ENCODE data around the gene HSD17B10.

The HSD17B10 gene

DNA sequence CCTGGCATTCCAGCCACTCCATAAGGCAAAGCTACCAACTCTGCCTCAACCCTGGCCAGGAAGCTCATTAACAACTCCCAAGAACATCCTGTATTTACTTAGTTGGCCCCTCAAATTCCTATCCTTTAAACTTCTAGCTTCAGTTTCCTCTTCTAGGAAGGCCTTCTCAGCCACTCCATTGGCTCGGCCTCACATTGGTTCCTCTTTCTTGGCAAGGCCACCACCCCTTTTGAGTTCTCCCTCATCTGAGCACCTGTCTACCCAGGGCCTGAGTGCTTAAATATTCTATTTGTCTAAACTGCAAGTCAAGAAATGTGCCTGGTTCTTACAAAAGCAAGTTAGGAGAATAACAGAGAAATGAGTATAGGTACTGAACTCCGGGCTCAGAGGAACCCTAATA is 21.7 kb downstream of the HSD17B10 start:
- Histone ChIP-seq H3K27ac (ENCODE audit: low read length) (no peak overlapping the region), H3K9me3 (ENCODE audit: control insufficient read depth, insufficient read depth, low read length) (no peaks in the 10 kb centered on the region), H3K27me3 (ENCODE audit: control insufficient read depth, insufficient read depth, low read length) (no peaks in the 10 kb centered on the region), H3K4me3 (ENCODE audit: low read length) (no peak overlapping the region), H3K36me3 (ENCODE audit: control insufficient read depth, insufficient read depth, low read length) (peaks cover 16% of the 10 kb centered on the region), H3K4me1 (ENCODE audit: control insufficient read depth, insufficient read depth, low read length) (no peaks in the 10 kb centered on the region)
- no CpG with 5 or more reads among the region's 2 CpGs for WGBS (ENCODE audit: insufficient coverage, insufficient read length)
- no peak for DNase-seq (ENCODE audit: low read depth, low spot score)

- no peaks in the 10 kb centered on the region for H3K9me3 ChIP-seq (ENCODE audit: control insufficient read depth, insufficient read depth, low read length)
- peaks cover 15% of the 10 kb centered on the region for H3K36me3 ChIP-seq (ENCODE audit: control insufficient read depth, insufficient read depth, low read length)
- WGBS (ENCODE audit: insufficient coverage, insufficient read length), result 100% methylated on average over 4 of the region's 10 CpGs
- no peak overlapping the region for H3K4me3 ChIP-seq (ENCODE audit: low read length)
- no peaks in the 10 kb centered on the region for H3K27me3 ChIP-seq (ENCODE audit: control insufficient read depth, insufficient read depth, low read length)
- H3K27ac ChIP-seq (ENCODE audit: low read length), result no peak overlapping the region
- no peaks in the 10 kb centered on the region for H3K4me1 ChIP-seq (ENCODE audit: control insufficient read depth, insufficient read depth, low read length)
- no peak for DNase-seq (ENCODE audit: low read depth, low spot score)
These were observed 30.6 kb downstream of the HSD17B10 start for GRCh38 chrX:53403535-53403934.

GRCh38 chrX:53398216-53398615 is 36.0 kb downstream of the HSD17B10 start:
- H3K27me3 ChIP-seq (ENCODE audit: control insufficient read depth, insufficient read depth, low read length), result no peaks in the 10 kb centered on the region
- no peaks in the 10 kb centered on the region for H3K4me1 ChIP-seq (ENCODE audit: control insufficient read depth, insufficient read depth, low read length)
- WGBS (ENCODE audit: insufficient coverage, insufficient read length), result no CpG with 5 or more reads among the region's 1 CpG
- DNase-seq (ENCODE audit: low read depth, low spot score), result no peak
- no peak overlapping the region for H3K27ac ChIP-seq (ENCODE audit: low read length)
- no peaks in the 10 kb centered on the region for H3K9me3 ChIP-seq (ENCODE audit: control insufficient read depth, insufficient read depth, low read length)
- H3K36me3 ChIP-seq (ENCODE audit: control insufficient read depth, insufficient read depth, low read length), result peaks cover 15% of the 10 kb centered on the region; the same call in 1 of the 2 replicates
- H3K4me3 ChIP-seq (ENCODE audit: low read length), result no peak overlapping the region

GRCh38 chrX:53395605-53396298 is 38.4 kb downstream of the HSD17B10 start:
- peaks cover 12% of the 10 kb centered on the region; the same call in 1 of the 2 replicates for H3K36me3 ChIP-seq (ENCODE audit: control insufficient read depth, insufficient read depth, low read length)
- 100% methylated on average over 1 of the region's 2 CpGs for WGBS (ENCODE audit: insufficient coverage, insufficient read length)

GRCh38 chrX:53383376-53384076 is 50.6 kb downstream of the HSD17B10 start:
- no peak overlapping the region for H3K4me3 ChIP-seq (ENCODE audit: low read length)
- no peaks in the 10 kb centered on the region for H3K4me1 ChIP-seq (ENCODE audit: control insufficient read depth, insufficient read depth, low read length)
- H3K27ac ChIP-seq (ENCODE audit: low read length), result no peak overlapping the region
- DNase-seq (ENCODE audit: low read depth, low spot score), result no peak
- H3K36me3 ChIP-seq (ENCODE audit: control insufficient read depth, insufficient read depth, low read length), result peaks cover 24% of the 10 kb centered on the region
- H3K9me3 ChIP-seq (ENCODE audit: control insufficient read depth, insufficient read depth, low read length), result no peaks in the 10 kb centered on the region
- no CpG with 5 or more reads among the region's 4 CpGs for WGBS (ENCODE audit: insufficient coverage, insufficient read length)
- H3K27me3 ChIP-seq (ENCODE audit: control insufficient read depth, insufficient read depth, low read length), result no peaks in the 10 kb centered on the region

More at GRCh38 chrX:53395605-53396298, 38.4 kb downstream of the HSD17B10 start:
- Histone ChIP-seq H3K27ac (ENCODE audit: low read length) (no peak overlapping the region), H3K9me3 (ENCODE audit: control insufficient read depth, insufficient read depth, low read length) (no peaks in the 10 kb centered on the region), H3K4me1 (ENCODE audit: control insufficient read depth, insufficient read depth, low read length) (no peaks in the 10 kb centered on the region), H3K27me3 (ENCODE audit: control insufficient read depth, insufficient read depth, low read length) (no peaks in the 10 kb centered on the region), H3K4me3 (ENCODE audit: low read length) (no peak overlapping the region)
- DNase-seq (ENCODE audit: low read depth, low spot score), result no peak

Measured in iPS DF 6.9 (cell line).